PFSK-1 (cell line): Measurements from ENCODE around the gene TBX3.

Source experiments
- FOXP2 ChIP-seq: optimal IDR thresholded peaks from 2 replicates; pipeline ENCODE3; 2011; ENCODE audit warnings: borderline replicate concordance, control low read depth, inconsistent platforms; ENCODE audit not compliant: insufficient read depth; ENCODE audit errors: extremely low read length, extremely low read depth
- POLR2AphosphoS5 ChIP-seq: IDR thresholded peaks from 2 replicates; pipeline ENCODE4 v1.6.1; 2012; ENCODE audit warnings: low read depth, mild to moderate bottlenecking, control low read depth, low read length, moderate library complexity
- REST ChIP-seq, 2 experiments: IDR thresholded peaks; 2 replicates each; pipeline versions ENCODE4 v1.6.1 to v1.8.0; 2011 to 2012; ENCODE audit warnings: low read depth in 2 of 2, low read length in 2 of 2, control low read depth in 1 of 2, inconsistent platforms in 1 of 2, mild to moderate bottlenecking in 1 of 2, moderate library complexity in 1 of 2; ENCODE audit not compliant: insufficient read depth in 1 of 2
- SIN3A ChIP-seq: IDR thresholded peaks from 2 replicates; pipeline ENCODE4 v1.6.1; 2012; ENCODE audit warnings: mild to moderate bottlenecking, low read length, moderate library complexity, borderline replicate concordance; ENCODE audit not compliant: insufficient read depth
- TAF1 ChIP-seq: IDR thresholded peaks from 2 replicates; pipeline ENCODE4 v1.6.1; 2012; ENCODE audit warnings: low read length, control low read depth, borderline replicate concordance; ENCODE audit not compliant: insufficient read depth

Gene TBX3

DNA sequence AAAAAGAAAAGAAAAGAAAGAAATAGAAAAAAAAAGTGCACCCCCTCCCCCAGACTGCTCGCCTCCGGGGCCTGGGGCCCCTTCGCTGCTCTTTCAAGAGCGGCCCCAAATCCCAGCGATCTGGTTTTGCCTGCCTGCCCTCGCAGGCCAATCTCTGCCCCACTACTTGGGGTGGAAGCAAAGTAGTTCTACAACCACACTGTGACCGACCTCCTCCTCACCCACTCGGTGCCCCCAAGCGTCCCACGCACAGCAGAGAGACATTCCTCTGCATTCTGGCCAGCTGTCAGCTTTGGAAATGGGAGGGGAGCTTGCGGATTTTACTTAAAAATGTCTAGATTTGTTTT, 2.4 kb upstream of the TBX3 start:
- TF ChIP-seq FOXP2 (no peak), SIN3A (no peak), TAF1 (no peak), POLR2AphosphoS5 (no peak), REST (IDR thresholded peaks at IDR 0.05; ENCODE audit: insufficient read depth in 1 of 2, low read depth in 2 of 2, low read length in 2 of 2) (no peak)

GRCh38 chr12:114685869-114686268, 1.9 kb upstream of the TBX3 start:
- TF ChIP-seq TAF1 (no peak), POLR2AphosphoS5 (no peak), FOXP2 (no peak), SIN3A (no peak)

DNA sequence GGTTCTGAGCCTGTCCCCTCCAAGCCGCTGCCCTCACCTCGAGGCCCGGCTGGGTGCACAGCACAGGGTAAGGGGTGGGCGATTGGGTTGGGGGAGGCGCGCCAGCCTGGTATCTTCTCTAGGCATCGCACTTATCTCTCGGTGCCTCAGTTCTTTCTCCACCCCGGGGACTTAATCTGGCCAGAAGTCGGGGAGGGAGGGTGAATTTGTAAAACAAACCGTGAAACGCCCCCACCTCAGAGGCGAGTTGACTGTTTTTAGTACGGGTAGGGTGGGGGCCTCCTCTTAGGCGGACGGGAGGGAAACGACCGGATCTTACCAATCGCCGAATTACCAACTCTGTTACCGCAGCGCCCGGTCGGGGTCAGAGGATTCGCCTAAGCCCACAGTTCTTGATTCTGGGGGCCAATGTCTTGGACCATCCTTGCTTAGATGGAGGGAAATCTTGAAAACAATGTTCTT, 1.4 kb upstream of the TBX3 start:
- TF ChIP-seq SIN3A = no peak
- no peak for TF ChIP-seq POLR2AphosphoS5
- no peak for TF ChIP-seq REST (IDR thresholded peaks at IDR 0.05; ENCODE audit: insufficient read depth in 1 of 2, low read depth in 2 of 2, low read length in 2 of 2)
- TF ChIP-seq FOXP2 = no peak
- no peak for TF ChIP-seq TAF1

DNA sequence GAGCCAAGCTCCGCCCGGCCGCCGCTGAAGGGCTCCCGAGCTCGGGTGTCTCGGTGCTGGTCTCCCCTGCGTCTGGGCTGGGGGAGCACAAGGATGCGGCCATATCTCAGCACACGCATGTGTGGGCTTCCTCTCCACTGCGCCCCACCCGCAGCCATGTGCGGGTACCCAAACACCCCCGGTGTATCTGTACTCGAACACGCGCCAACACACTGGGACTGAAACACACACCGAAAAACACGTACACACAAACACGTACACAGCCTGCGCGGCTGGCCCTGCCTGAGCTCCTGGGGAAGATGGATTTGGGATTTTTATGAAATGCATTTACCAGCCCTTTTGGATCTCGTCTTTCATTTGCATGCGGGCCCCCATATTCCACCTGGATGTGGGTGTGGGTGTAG, 897 bp upstream of the TBX3 start:
- TF ChIP-seq REST (IDR thresholded peaks at IDR 0.05; ENCODE audit: insufficient read depth in 1 of 2, low read depth in 2 of 2, low read length in 2 of 2) (no peak), POLR2AphosphoS5 (no peak), FOXP2 (no peak), TAF1 (no peak), SIN3A (no peak)

DNA sequence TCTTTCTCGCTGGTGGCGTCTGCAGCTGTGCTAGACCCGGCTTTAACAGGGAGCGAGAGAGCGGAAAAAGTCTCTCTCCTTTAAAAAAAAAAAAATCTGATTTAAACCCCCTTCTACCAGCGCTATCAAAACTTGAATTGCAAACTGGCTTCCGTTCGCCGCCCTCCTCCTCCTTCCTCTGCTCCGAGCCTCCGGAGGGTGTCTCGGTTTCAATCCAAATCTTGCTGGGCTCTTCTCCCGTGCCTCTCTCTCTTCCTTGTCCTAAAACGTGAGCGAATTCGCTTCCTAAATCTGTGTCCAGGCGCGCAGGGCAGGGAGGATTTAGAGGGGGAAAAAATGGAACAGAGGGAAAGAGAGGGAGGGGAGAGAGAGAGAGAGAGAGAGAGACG, 272 bp downstream of the TBX3 start:
- TF ChIP-seq SIN3A (no peak; the same call in 1 of the 2 replicates), POLR2AphosphoS5 (no peak), TAF1 (no peak), REST (IDR thresholded peaks at IDR 0.05; ENCODE audit: insufficient read depth in 1 of 2, low read depth in 2 of 2, low read length in 2 of 2) (no peak), FOXP2 (no peak)
